OCI-LY7 (cell line): ENCODE measurements around the gene HOXA7. TPM values are rescaled to one million over a fixed set of nuclear protein-coding genes. Genes with fewer than 3 reads are reported as not detected.

ENCODE experiments used
- BruUV-seq: library from RNA; stranded (reverse); fragments of 400-500 nt; replicated peaks from 2 replicates; lab custom pipeline; 2021; lab: Mats Ljungman, UMichigan
- CTCF ChIA-PET: fragments of 300-600 bp; sonication (Branson Sonifier 250); formaldehyde crosslinking; loops from one replicate; lab custom pipeline; 2022; ENCODE audit warnings: antibody characterized with exemption; ENCODE audit not compliant: unreplicated experiment; lab: Charles Lee
- POLR2A ChIA-PET: fragments of 300-600 bp; sonication (Branson Sonifier 250); formaldehyde crosslinking; loops from one replicate; lab custom pipeline; 2022; ENCODE audit warnings: antibody characterized with exemption; lab: Charles Lee
- DNase-seq: peaks from one replicate; pipeline ENCODE4 v3.0.0-alpha.2; 2015; ENCODE audit warnings: low spot score
- H2AFZ ChIP-seq: fragments of 200-600 bp; sonication (generic), shearing (Covaris generic); 2 replicates; pipeline ENCODE4 v1.6.1; 2014; ENCODE audit warnings: mild to moderate bottlenecking, antibody characterized with exemption, low read length, moderate library complexity
- H3K27ac ChIP-seq: fragments of 200-600 bp; sonication (generic); 2 replicates; pipeline ENCODE4 v1.5.1; 2014; ENCODE audit warnings: mixed run types, low read depth, mild to moderate bottlenecking, moderate library complexity, low read length, inconsistent platforms; ENCODE audit not compliant: poor library complexity, severe bottlenecking
- H3K36me3 ChIP-seq: fragments of 200-600 bp; sonication (generic); 2 replicates; pipeline ENCODE4 v1.6.1; 2014; ENCODE audit warnings: mild to moderate bottlenecking, antibody characterized with exemption, low read length, moderate library complexity, mixed read lengths; ENCODE audit not compliant: insufficient read depth
- H3K4me1 ChIP-seq: fragments of 200-600 bp; sonication (generic); 2 replicates; pipeline ENCODE4 v1.5.1; 2014; ENCODE audit warnings: mild to moderate bottlenecking, low read length; ENCODE audit not compliant: insufficient read depth, poor library complexity, severe bottlenecking
- H3K4me2 ChIP-seq: fragments of 200-600 bp; sonication (generic); 2 replicates; pipeline ENCODE4 v1.6.1; 2014; ENCODE audit warnings: mild to moderate bottlenecking, low read length
- H3K4me3 ChIP-seq: fragments of 200-600 bp; sonication (generic); 2 replicates; pipeline ENCODE4 v1.5.1; 2014; ENCODE audit warnings: mild to moderate bottlenecking, low read depth, low read length; ENCODE audit not compliant: poor library complexity, severe bottlenecking
- H3K79me2 ChIP-seq: fragments of 200-600 bp; sonication (generic); 2 replicates; pipeline ENCODE4 v1.6.1; 2016; ENCODE audit warnings: low read depth, mild to moderate bottlenecking, low read length, moderate library complexity, mixed read lengths; ENCODE audit not compliant: insufficient read depth
- H3K9me2 ChIP-seq: fragments of 200-600 bp; sonication (generic); 2 replicates; pipeline ENCODE4 v1.6.1; 2016; ENCODE audit warnings: mild to moderate bottlenecking, low read length, mixed read lengths; ENCODE audit not compliant: insufficient read depth
- H3K9me3 ChIP-seq: fragments of 200-600 bp; sonication (generic); 2 replicates; pipeline ENCODE4 v1.6.1; 2014; ENCODE audit warnings: mild to moderate bottlenecking, mixed run types, low read length, mixed read lengths
- H4K20me1 ChIP-seq: fragments of 200-600 bp; sonication (generic); 2 replicates; pipeline ENCODE4 v1.6.1; 2014; ENCODE audit warnings: mild to moderate bottlenecking, antibody characterized with exemption, low read length, moderate library complexity, mixed read lengths; ENCODE audit not compliant: insufficient read depth
- CTCF ChIP-seq: fragments of 200-600 bp; sonication (generic); conservative IDR thresholded peaks from 2 replicates; pipeline ENCODE4 v1.5.1; 2014; ENCODE audit warnings: mild to moderate bottlenecking, antibody characterized with exemption, low read length, moderate library complexity, mixed read lengths
- EZH2phosphoT487 ChIP-seq: fragments of 200-600 bp; sonication (generic); IDR thresholded peaks from 2 replicates; pipeline ENCODE4 v1.6.1; 2018; ENCODE audit warnings: low read depth, borderline replicate concordance, mild to moderate bottlenecking, mixed run types, antibody characterized with exemption, low read length, moderate library complexity, mixed read lengths
- intact Hi-C: fragments of 100-400 bp; cut with micrococcal nuclease; formaldehyde crosslinking; loops from one replicate; pipeline ENCODE4 v1.10.0; 2022; ENCODE audit not compliant: unreplicated experiment
- total RNA-seq, 2 experiments: library from RNA; depleted of rRNA in 1 of 2; stranded (reverse); fragments of >200 nt in 1 of 2; shearing (Covaris generic) in 1 of 2; gene quantifications; 2 replicates each; pipeline ENCODE4 v1.2.3, GENCODE V29; 2014 to 2022

HOXA7 gene
- total RNA-seq, 2 experiments from 2014 or later: 1.2 to 6.0 TPM

DNA sequence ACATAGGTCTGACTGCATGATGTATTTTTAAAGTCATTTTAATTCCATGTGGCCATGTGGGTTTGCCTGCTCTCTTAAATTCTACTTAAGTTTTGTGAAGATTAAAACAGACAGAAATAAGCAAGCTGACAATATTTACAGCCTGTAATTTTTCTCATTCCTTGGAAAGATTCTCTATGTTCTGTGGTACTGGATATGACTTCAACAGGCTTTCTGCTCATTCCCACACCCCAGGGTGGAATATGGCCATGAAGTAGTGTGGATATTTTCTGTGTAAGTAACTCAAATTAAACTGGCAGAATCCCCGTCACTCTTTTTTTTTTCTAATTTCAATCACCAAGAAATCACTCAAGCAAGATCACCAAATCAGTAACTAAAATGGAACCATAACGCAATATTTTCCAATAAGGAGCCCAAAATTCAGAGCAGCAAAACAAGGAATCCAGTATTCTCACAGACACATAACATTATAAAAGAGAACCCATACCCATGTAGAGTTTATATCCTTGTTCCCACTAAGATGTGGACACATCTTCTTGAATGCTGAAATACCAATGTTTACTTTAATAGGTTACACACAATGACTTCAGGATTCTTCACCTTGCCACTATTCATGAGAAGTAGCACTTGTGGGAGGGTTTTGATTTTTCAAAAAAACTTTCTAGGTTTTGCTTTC lies 18.7 kb downstream of the HOXA7 start:
- ChIA-PET POLR2A (no interaction called here), CTCF (no interaction called here)
- H3K36me3 ChIP-seq: 0 out of 2 replicates have a peak, but pooled peaks cover 5% of the 10 kb centered on the region
- no peaks in the 10 kb centered on the region for H3K4me1 ChIP-seq
- H3K4me3 ChIP-seq: no peak overlapping the region
- no peaks in the 10 kb centered on the region for H3K9me3 ChIP-seq
- BruUV-seq: no TSS peak
- H2AFZ ChIP-seq: no peak overlapping the region
- no peak for DNase-seq
- intact Hi-C loops: no loop called here
- H3K79me2 ChIP-seq: no peaks in the 10 kb centered on the region
- TF ChIP-seq EZH2phosphoT487: no peak
- TF ChIP-seq CTCF: no peak
- H3K27ac ChIP-seq: no peak overlapping the region
- H3K4me2 ChIP-seq: no peak overlapping the region
- no peaks in the 10 kb centered on the region for H3K9me2 ChIP-seq
- no peaks in the 10 kb centered on the region for H4K20me1 ChIP-seq

GRCh38 chr7:27134392-27134791 lies 22.1 kb downstream of the HOXA7 start:
- Histone ChIP-seq H3K27ac (no peak overlapping the region), H3K4me2 (no peak overlapping the region), H3K9me3 (no peaks in the 10 kb centered on the region), H3K36me3 (no peaks in the 10 kb centered on the region), H2AFZ (no peak overlapping the region), H3K4me1 (peaks cover 4% of the 10 kb centered on the region), H3K9me2 (no peaks in the 10 kb centered on the region), H3K4me3 (no peak overlapping the region), H4K20me1 (no peaks in the 10 kb centered on the region), H3K79me2 (no peaks in the 10 kb centered on the region)
- POLR2A ChIA-PET: interaction anchor here (0.6 kb wide), 1 partner anchor 107 kb away, joined by 3 read pairs; no protein-coding TSS in a partner anchor
- intact Hi-C loops: no loop called here
- DNase-seq: no peak
- BruUV-seq: no TSS peak
- TF ChIP-seq CTCF: no peak
- no peak for TF ChIP-seq EZH2phosphoT487
- CTCF ChIA-PET: no interaction called here
